ENCODE measurements around the gene PLXDC1. TPM values are rescaled to one million over a fixed set of nuclear protein-coding genes. Genes with fewer than 3 reads are reported as not detected.
"Not testable (repeated sequence)": the region's sequence is repeated elsewhere in the genome, so short reads cannot be mapped to it uniquely, and the experiment has no call there.

Gene PLXDC1
- total RNA-seq, 2 experiments from 2014 or later: 0.71 to 1.1 TPM

- ChIA-PET POLR2A (interaction anchor here (0.6 kb wide), 1 partner anchor 432 kb away, joined by 3 read pairs; no protein-coding TSS in a partner anchor), CTCF (interaction anchor here (1.1 to 1.6 kb wide), 2 partner anchors 12 kb away, joined by 3 to 5 read pairs; no protein-coding TSS in a partner anchor)
These were observed 35.9 kb upstream of the PLXDC1 start for GRCh38 chr17:39187152-39187830.

GRCh38 chr17:39186481-39187002 is 35.1 kb upstream of the PLXDC1 start:
- ChIA-PET CTCF (interaction anchor here (1.1 to 1.6 kb wide), 2 partner anchors 12 to 13 kb away, joined by 3 to 5 read pairs; no protein-coding TSS in a partner anchor), POLR2A (interaction anchor here (0.9 kb wide), 1 partner anchor 22 kb away, joined by 3 read pairs; no protein-coding TSS in a partner anchor)

- POLR2A ChIA-PET: interaction anchor here (0.6 kb wide), 1 partner anchor 14 kb away, joined by 3 read pairs; no protein-coding TSS in a partner anchor
These were observed 32.3 kb upstream of the PLXDC1 start for GRCh38 chr17:39183720-39184119.

GRCh38 chr17:39183045-39183444 is 31.6 kb upstream of the PLXDC1 start:
- ChIA-PET POLR2A (no interaction called here), CTCF (interaction anchor here (1.2 to 2.4 kb wide), 2 partner anchors 13 to 18 kb away, joined by 4 to 5 read pairs; no protein-coding TSS in a partner anchor)

More at GRCh38 chr17:39183720-39184119, 32.3 kb upstream of the PLXDC1 start:
- CTCF ChIA-PET: interaction anchor here (1.2 to 2.4 kb wide), 2 partner anchors 12 to 19 kb away, joined by 4 to 5 read pairs; no protein-coding TSS in a partner anchor

- POLR2A ChIA-PET: no interaction called here
- CTCF ChIA-PET: interaction anchor here (0.6 to 2.4 kb wide), 3 partner anchors 15 to 162 kb away, joined by 3 to 5 read pairs (median 5); partner anchors contain the start of gene ARL5C
These were observed 29.9 kb upstream of the PLXDC1 start for GRCh38 chr17:39181303-39181702.

GRCh38 chr17:39178536-39178935 is 27.1 kb upstream of the PLXDC1 start:
- CTCF ChIA-PET: no interaction called here
- POLR2A ChIA-PET: no interaction called here

- ChIA-PET POLR2A (no interaction called here), CTCF (interaction anchor here (5.6 kb wide), 1 partner anchor 11 kb away, joined by 58 read pairs; the partner anchor contains the start of gene ARL5C)
These were observed 25.8 kb upstream of the PLXDC1 start for GRCh38 chr17:39177256-39177655.

GRCh38 chr17:39175695-39176093 is 24.3 kb upstream of the PLXDC1 start:
- POLR2A ChIA-PET: no interaction called here

GRCh38 chr17:39174920-39175694 is 23.7 kb upstream of the PLXDC1 start:
- POLR2A ChIA-PET: interaction anchor here (0.9 to 1.4 kb wide), 2 partner anchors 10 to 192 kb away, joined by 4 to 6 read pairs; no protein-coding TSS in a partner anchor
- CTCF ChIA-PET: interaction anchor here (0.6 to 5.6 kb wide), 23 partner anchors 9 to 391 kb away, joined by 3 to 58 read pairs (median 4); partner anchors contain the start of genes ARL5C, LASP1NB and RPL19

More at GRCh38 chr17:39175695-39176093, 24.3 kb upstream of the PLXDC1 start:
- CTCF ChIA-PET: interaction anchor here (1.2 to 5.6 kb wide), 13 partner anchors 10 to 250 kb away, joined by 3 to 58 read pairs (median 6); partner anchors contain the start of genes ARL5C, LASP1NB and RPL19

- CTCF ChIA-PET: interaction anchor here (0.6 to 5.6 kb wide), 13 partner anchors 8 to 190 kb away, joined by 3 to 58 read pairs (median 4); partner anchors contain the start of gene ARL5C
- POLR2A ChIA-PET: interaction anchor here (0.6 to 1.4 kb wide), 3 partner anchors 9 to 1157 kb away, joined by 4 to 6 read pairs (median 5); partner anchors contain the start of gene RPL19
These were observed 22.3 kb upstream of the PLXDC1 start for GRCh38 chr17:39173526-39174274.

GRCh38 chr17:39173080-39173479 is 21.6 kb upstream of the PLXDC1 start:
- ChIA-PET CTCF (interaction anchor here (0.8 to 5.6 kb wide), 5 partner anchors 7 to 189 kb away, joined by 3 to 58 read pairs (median 21); partner anchors contain the start of gene ARL5C), POLR2A (interaction anchor here (0.5 to 0.7 kb wide), 3 partner anchors 10 to 27 kb away, joined by 3 to 5 read pairs (median 4); partner anchors contain the start of gene RPL19)

- ChIA-PET POLR2A (interaction anchor here (0.5 kb wide), 1 partner anchor 266 kb away, joined by 8 read pairs; no protein-coding TSS in a partner anchor), CTCF (interaction anchor here (5.6 kb wide), 1 partner anchor 188 kb away, joined by 35 read pairs; no protein-coding TSS in a partner anchor)
These were observed 20.5 kb upstream of the PLXDC1 start for GRCh38 chr17:39171933-39172332.

GRCh38 chr17:39170558-39170957 is 19.1 kb upstream of the PLXDC1 start:
- POLR2A ChIA-PET: interaction anchor here (0.6 kb wide), 2 partner anchors 370 to 1416 kb away, joined by 3 to 4 read pairs; no protein-coding TSS in a partner anchor
- CTCF ChIA-PET: interaction anchor here (0.6 kb wide), 1 partner anchor 112 kb away, joined by 4 read pairs; no protein-coding TSS in a partner anchor

- ChIA-PET CTCF (interaction anchor here (0.6 to 1.3 kb wide), 2 partner anchors 74 to 111 kb away, joined by 4 read pairs; no protein-coding TSS in a partner anchor), POLR2A (interaction anchor here (0.6 kb wide), 1 partner anchor 1415 kb away, joined by 4 read pairs; no protein-coding TSS in a partner anchor)
These were observed 18.7 kb upstream of the PLXDC1 start for GRCh38 chr17:39170109-39170508.

- CTCF ChIA-PET: interaction anchor here (0.7 to 1.3 kb wide), 2 partner anchors 75 to 820 kb away, joined by 4 read pairs; no protein-coding TSS in a partner anchor
- POLR2A ChIA-PET: interaction anchor here (0.6 kb wide), 1 partner anchor 14 kb away, joined by 3 read pairs; no protein-coding TSS in a partner anchor
These were observed 18.1 kb upstream of the PLXDC1 start for GRCh38 chr17:39169518-39169917.

- CTCF ChIA-PET: interaction anchor here (0.7 to 1.3 kb wide), 5 partner anchors 16 to 819 kb away, joined by 3 to 4 read pairs (median 4); no protein-coding TSS in a partner anchor
- POLR2A ChIA-PET: interaction anchor here (0.6 kb wide), 1 partner anchor 14 kb away, joined by 3 read pairs; no protein-coding TSS in a partner anchor
These were observed 17.7 kb upstream of the PLXDC1 start for GRCh38 chr17:39169101-39169500.

GRCh38 chr17:39168503-39168902 is 17.1 kb upstream of the PLXDC1 start:
- CTCF ChIA-PET: interaction anchor here (0.7 to 1.4 kb wide), 5 partner anchors 9 to 321 kb away, joined by 3 to 7 read pairs (median 4); no protein-coding TSS in a partner anchor
- POLR2A ChIA-PET: not testable (repeated sequence)
